OCI-LY1 (cell line): ENCODE data around the gene ALDH1L1.

Source experiments
- EZH2 ChIP-seq: fragments of 200-600 bp; sonication (generic), shearing (Covaris generic); IDR thresholded peaks from 2 replicates; pipeline ENCODE4 v1.8.0; 2017; ENCODE audit warnings: borderline replicate concordance, mixed run types, mild to moderate bottlenecking, antibody characterized with exemption, low read length, moderate library complexity, mixed read lengths
- TF ChIP-seq, protein P1 (sequence below): fragments of 200-600 bp; sonication (generic), shearing (Covaris generic); IDR thresholded peaks from 2 replicates; pipeline ENCODE4 v1.5.1; 2017; ENCODE audit warnings: mild to moderate bottlenecking, antibody characterized with exemption, low read length, moderate library complexity, mixed read lengths

DNA sequence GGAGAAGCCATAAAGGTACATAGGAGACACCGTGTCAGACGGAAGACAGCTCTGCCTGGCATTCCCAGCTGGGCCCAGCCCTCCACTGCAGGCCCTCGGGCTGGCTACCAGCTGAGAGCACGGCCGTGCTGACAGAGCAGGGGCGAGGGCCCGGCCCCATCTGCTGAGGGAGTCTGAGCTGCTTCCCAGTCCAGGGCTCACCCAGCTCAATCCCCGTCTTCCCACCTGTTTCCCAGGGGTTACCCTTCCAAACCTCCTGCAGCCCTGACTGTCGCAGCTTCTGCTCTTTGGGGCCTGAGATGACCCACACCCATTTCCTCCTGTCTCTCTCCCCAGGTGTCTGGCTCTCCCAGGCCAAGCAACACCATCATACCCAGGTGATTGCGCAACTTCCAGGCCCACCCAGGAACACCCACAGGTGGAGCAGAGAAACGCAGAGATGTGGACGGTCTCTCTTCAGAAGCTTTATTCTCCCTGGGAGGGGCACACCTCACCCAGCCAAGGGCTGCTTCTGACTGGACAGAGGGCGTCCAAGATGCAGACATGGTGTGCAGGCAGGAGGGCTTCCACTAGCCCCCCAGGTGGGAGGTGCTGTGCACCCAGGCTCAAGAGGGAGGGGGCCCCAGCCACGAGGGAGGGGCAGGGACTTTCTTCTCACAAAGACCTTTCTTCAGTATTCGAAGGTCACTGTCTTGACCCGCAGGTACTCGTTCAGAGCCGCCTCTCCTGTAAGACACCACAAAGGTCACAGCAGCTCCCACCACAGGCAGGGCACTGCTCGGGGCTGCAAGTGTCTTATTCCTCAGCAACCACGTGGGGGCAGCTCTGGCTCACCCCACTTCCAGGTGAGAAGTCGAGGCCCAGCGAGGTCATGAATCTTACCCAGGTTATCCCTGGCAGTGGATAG, 77.0 kb downstream of the ALDH1L1 start:
- TF ChIP-seq, protein P1, sequence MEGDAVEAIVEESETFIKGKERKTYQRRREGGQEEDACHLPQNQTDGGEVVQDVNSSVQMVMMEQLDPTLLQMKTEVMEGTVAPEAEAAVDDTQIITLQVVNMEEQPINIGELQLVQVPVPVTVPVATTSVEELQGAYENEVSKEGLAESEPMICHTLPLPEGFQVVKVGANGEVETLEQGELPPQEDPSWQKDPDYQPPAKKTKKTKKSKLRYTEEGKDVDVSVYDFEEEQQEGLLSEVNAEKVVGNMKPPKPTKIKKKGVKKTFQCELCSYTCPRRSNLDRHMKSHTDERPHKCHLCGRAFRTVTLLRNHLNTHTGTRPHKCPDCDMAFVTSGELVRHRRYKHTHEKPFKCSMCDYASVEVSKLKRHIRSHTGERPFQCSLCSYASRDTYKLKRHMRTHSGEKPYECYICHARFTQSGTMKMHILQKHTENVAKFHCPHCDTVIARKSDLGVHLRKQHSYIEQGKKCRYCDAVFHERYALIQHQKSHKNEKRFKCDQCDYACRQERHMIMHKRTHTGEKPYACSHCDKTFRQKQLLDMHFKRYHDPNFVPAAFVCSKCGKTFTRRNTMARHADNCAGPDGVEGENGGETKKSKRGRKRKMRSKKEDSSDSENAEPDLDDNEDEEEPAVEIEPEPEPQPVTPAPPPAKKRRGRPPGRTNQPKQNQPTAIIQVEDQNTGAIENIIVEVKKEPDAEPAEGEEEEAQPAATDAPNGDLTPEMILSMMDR: peak; percentile 45
- no peak for TF ChIP-seq EZH2
